GM12878 (cell line): ENCODE data around the gene NFE2L2.

ENCODE experiments used
- CTCF ChIP-seq, 3 experiments: IDR thresholded peaks in 2 of 3; conservative IDR thresholded peaks in 1 of 3; 2 replicates each; pipeline ENCODE4 v1.5.1; 2011; ENCODE audit warnings: low read depth in 3 of 3, low read length in 3 of 3, mild to moderate bottlenecking in 3 of 3, control low read depth in 2 of 3, moderate library complexity in 2 of 3, inconsistent platforms in 1 of 3, mixed read lengths in 1 of 3; ENCODE audit not compliant: control insufficient read depth in 2 of 3, insufficient read depth in 1 of 3; ENCODE audit errors: extremely low read depth in 1 of 3
- POLR2AphosphoS5 ChIP-seq: IDR thresholded peaks from 2 replicates; pipeline ENCODE4 v1.6.1; 2011; ENCODE audit warnings: mild to moderate bottlenecking, low read length, inconsistent platforms

- TF ChIP-seq CTCF (IDR thresholded peaks at IDR 0.05 in 2 of 3, conservative IDR thresholded peaks at IDR 0.05 in 1 of 3; ENCODE audit: control insufficient read depth in 2 of 3, extremely low read depth in 1 of 3, insufficient read depth in 1 of 3, low read depth in 3 of 3, low read length in 3 of 3) (no peak), POLR2AphosphoS5 (no peak)
Observed at GRCh38 chr2:177262958-177263450, 1.5 kb downstream of the NFE2L2 start.
